ENCODE results near the gene LRRC37B.
"Not testable (repeated sequence)": the region's sequence is repeated elsewhere in the genome, so short reads cannot be mapped to it uniquely, and the experiment has no call there.

The LRRC37B gene

GRCh38 chr17:32086833-32087232 lies 79.7 kb downstream of the LRRC37B start:
- H3K9me3 ChIP-seq (ENCODE audit: control extremely low read depth in 1 of 5, control insufficient read depth in 4 of 5, insufficient read depth in 2 of 5, low read depth in 1 of 5, low read length in 4 of 5); H3K36me3 ChIP-seq (ENCODE audit: control insufficient read depth in 4 of 4, insufficient read depth in 4 of 4, low read length in 3 of 4); H3K27me3 ChIP-seq (replicated peaks in 2 of 5; ENCODE audit: control insufficient read depth in 4 of 5, insufficient read depth in 5 of 5, low read length in 4 of 5); H3K27ac ChIP-seq (ENCODE audit: insufficient read depth in 1 of 2, low read depth in 1 of 2, low read length in 2 of 2, poor library complexity in 1 of 2, severe bottlenecking in 2 of 2); H3K4me1 ChIP-seq (ENCODE audit: control extremely low read depth in 1 of 4, control insufficient read depth in 4 of 4, insufficient read depth in 4 of 4, low read length in 3 of 4); DNase-seq; POLR2A ChIA-PET; CTCF ChIA-PET; H3K4me3 ChIP-seq (ENCODE audit: control insufficient read depth in 1 of 7, extremely low read depth in 1 of 7, insufficient read depth in 4 of 7, low read depth in 2 of 7, low read length in 6 of 7): not testable (repeated sequence)
- WGBS (ENCODE audit: insufficient coverage), result no CpG with 5 or more reads among the region's 4 CpGs

GRCh38 chr17:32092062-32092461 lies 84.9 kb downstream of the LRRC37B start:
- CTCF ChIA-PET; H3K9me3 ChIP-seq (ENCODE audit: control extremely low read depth in 1 of 5, control insufficient read depth in 4 of 5, insufficient read depth in 2 of 5, low read depth in 1 of 5, low read length in 4 of 5); H3K4me1 ChIP-seq (ENCODE audit: control extremely low read depth in 1 of 4, control insufficient read depth in 4 of 4, insufficient read depth in 4 of 4, low read length in 3 of 4); DNase-seq; H3K4me3 ChIP-seq (ENCODE audit: control insufficient read depth in 1 of 7, extremely low read depth in 1 of 7, insufficient read depth in 4 of 7, low read depth in 2 of 7, low read length in 6 of 7); H3K36me3 ChIP-seq (ENCODE audit: control insufficient read depth in 4 of 4, insufficient read depth in 4 of 4, low read length in 3 of 4); H3K27ac ChIP-seq (ENCODE audit: insufficient read depth in 1 of 2, low read depth in 1 of 2, low read length in 2 of 2, poor library complexity in 1 of 2, severe bottlenecking in 2 of 2); H3K27me3 ChIP-seq (replicated peaks in 2 of 5; ENCODE audit: control insufficient read depth in 4 of 5, insufficient read depth in 5 of 5, low read length in 4 of 5); POLR2A ChIA-PET: not testable (repeated sequence)
- no CpG with 5 or more reads among the region's 1 CpG for WGBS (ENCODE audit: insufficient coverage)

GRCh38 chr17:32099686-32100085 lies 92.5 kb downstream of the LRRC37B start:
- peaks cover 3 to 10% (median 9%) of the 10 kb centered on the region in 4 experiments for H3K4me1 ChIP-seq (ENCODE audit: control extremely low read depth in 1 of 4, control insufficient read depth in 4 of 4, insufficient read depth in 4 of 4, low read length in 3 of 4)
- H3K27ac ChIP-seq (ENCODE audit: insufficient read depth in 1 of 2, low read depth in 1 of 2, low read length in 2 of 2, poor library complexity in 1 of 2, severe bottlenecking in 2 of 2), result no peak overlapping the region
- no peaks in the 10 kb centered on the region for H3K36me3 ChIP-seq (ENCODE audit: control insufficient read depth in 4 of 4, insufficient read depth in 4 of 4, low read length in 3 of 4)
- H3K4me3 ChIP-seq (ENCODE audit: control insufficient read depth in 1 of 7, extremely low read depth in 1 of 7, insufficient read depth in 4 of 7, low read depth in 2 of 7, low read length in 6 of 7), result no peak overlapping the region
- no peaks in the 10 kb centered on the region for H3K9me3 ChIP-seq (ENCODE audit: control extremely low read depth in 1 of 5, control insufficient read depth in 4 of 5, insufficient read depth in 2 of 5, low read depth in 1 of 5, low read length in 4 of 5)
- ChIA-PET POLR2A (no interaction called here), CTCF (interaction anchor here (1.1 kb wide), 1 partner anchor 9 kb away, joined by 3 read pairs; no protein-coding TSS in a partner anchor)
- WGBS (ENCODE audit: insufficient coverage), result no CpG with 5 or more reads among the region's 2 CpGs
- no peak for DNase-seq
- no peaks in the 10 kb centered on the region for H3K27me3 ChIP-seq (replicated peaks in 2 of 5; ENCODE audit: control insufficient read depth in 4 of 5, insufficient read depth in 5 of 5, low read length in 4 of 5)

- CTCF ChIA-PET, result not testable (repeated sequence)
Observed at GRCh38 chr17:32100323-32100722, 93.1 kb downstream of the LRRC37B start.

GRCh38 chr17:32100971-32101631 lies 93.9 kb downstream of the LRRC37B start:
- peaks cover 3 to 14% (median 9%) of the 10 kb centered on the region in 4 experiments for H3K4me1 ChIP-seq (ENCODE audit: control extremely low read depth in 1 of 4, control insufficient read depth in 4 of 4, insufficient read depth in 4 of 4, low read length in 3 of 4)
- ChIA-PET POLR2A (no interaction called here), CTCF (interaction anchor here (1.6 kb wide), 1 partner anchor 10 kb away, joined by 5 read pairs; no protein-coding TSS in a partner anchor)
- no peaks in the 10 kb centered on the region for H3K36me3 ChIP-seq (ENCODE audit: control insufficient read depth in 4 of 4, insufficient read depth in 4 of 4, low read length in 3 of 4)
- H3K4me3 ChIP-seq (ENCODE audit: control insufficient read depth in 1 of 7, extremely low read depth in 1 of 7, insufficient read depth in 4 of 7, low read depth in 2 of 7, low read length in 6 of 7), result no peak overlapping the region
- no peaks in the 10 kb centered on the region for H3K27me3 ChIP-seq (replicated peaks in 2 of 5; ENCODE audit: control insufficient read depth in 4 of 5, insufficient read depth in 5 of 5, low read length in 4 of 5)
- no peaks in the 10 kb centered on the region for H3K9me3 ChIP-seq (ENCODE audit: control extremely low read depth in 1 of 5, control insufficient read depth in 4 of 5, insufficient read depth in 2 of 5, low read depth in 1 of 5, low read length in 4 of 5)
- no peak overlapping the region for H3K27ac ChIP-seq (ENCODE audit: insufficient read depth in 1 of 2, low read depth in 1 of 2, low read length in 2 of 2, poor library complexity in 1 of 2, severe bottlenecking in 2 of 2)
- WGBS (ENCODE audit: insufficient coverage), result 94% methylated on average over 8 of the region's 8 CpGs
- DNase-seq, result no peak

More at GRCh38 chr17:32100323-32100722, 93.1 kb downstream of the LRRC37B start:
- H3K27ac ChIP-seq (ENCODE audit: insufficient read depth in 1 of 2, low read depth in 1 of 2, low read length in 2 of 2, poor library complexity in 1 of 2, severe bottlenecking in 2 of 2); H3K36me3 ChIP-seq (ENCODE audit: control insufficient read depth in 4 of 4, insufficient read depth in 4 of 4, low read length in 3 of 4); H3K4me3 ChIP-seq (ENCODE audit: control insufficient read depth in 1 of 7, extremely low read depth in 1 of 7, insufficient read depth in 4 of 7, low read depth in 2 of 7, low read length in 6 of 7); H3K27me3 ChIP-seq (replicated peaks in 2 of 5; ENCODE audit: control insufficient read depth in 4 of 5, insufficient read depth in 5 of 5, low read length in 4 of 5); DNase-seq; POLR2A ChIA-PET; H3K9me3 ChIP-seq (ENCODE audit: control extremely low read depth in 1 of 5, control insufficient read depth in 4 of 5, insufficient read depth in 2 of 5, low read depth in 1 of 5, low read length in 4 of 5): not testable (repeated sequence)
- H3K4me1 ChIP-seq (ENCODE audit: control extremely low read depth in 1 of 4, control insufficient read depth in 4 of 4, insufficient read depth in 4 of 4, low read length in 3 of 4), result peaks cover 3 to 10% (median 9%) of the 10 kb centered on the region in 4 experiments
- WGBS (ENCODE audit: insufficient coverage), result 97% methylated on average over 6 of the region's 8 CpGs

- Histone ChIP-seq H3K4me3 (ENCODE audit: control insufficient read depth in 1 of 7, extremely low read depth in 1 of 7, insufficient read depth in 4 of 7, low read depth in 2 of 7, low read length in 6 of 7) (no peak overlapping the region), H3K27me3 (replicated peaks in 2 of 5; ENCODE audit: control insufficient read depth in 4 of 5, insufficient read depth in 5 of 5, low read length in 4 of 5) (no peaks in the 10 kb centered on the region), H3K27ac (ENCODE audit: insufficient read depth in 1 of 2, low read depth in 1 of 2, low read length in 2 of 2, poor library complexity in 1 of 2, severe bottlenecking in 2 of 2) (no peak overlapping the region), H3K36me3 (ENCODE audit: control insufficient read depth in 4 of 4, insufficient read depth in 4 of 4, low read length in 3 of 4) (no peaks in the 10 kb centered on the region), H3K4me1 (ENCODE audit: control extremely low read depth in 1 of 4, control insufficient read depth in 4 of 4, insufficient read depth in 4 of 4, low read length in 3 of 4) (peaks cover 3 to 24% (median 18%) of the 10 kb centered on the region in 4 experiments), H3K9me3 (ENCODE audit: control extremely low read depth in 1 of 5, control insufficient read depth in 4 of 5, insufficient read depth in 2 of 5, low read depth in 1 of 5, low read length in 4 of 5) (no peaks in the 10 kb centered on the region)
- CTCF ChIA-PET, result interaction anchor here (1.6 kb wide), 1 partner anchor 9 kb away, joined by 5 read pairs; no protein-coding TSS in a partner anchor
- POLR2A ChIA-PET, result interaction anchor here (0.6 kb wide), 1 partner anchor 13 kb away, joined by 3 read pairs; no protein-coding TSS in a partner anchor
- 95% methylated on average over 5 of the region's 5 CpGs for WGBS (ENCODE audit: insufficient coverage)
- DNase-seq, result no peak
Observed at GRCh38 chr17:32102172-32102571, 95.0 kb downstream of the LRRC37B start.

- H3K4me3 ChIP-seq (ENCODE audit: control insufficient read depth in 1 of 7, extremely low read depth in 1 of 7, insufficient read depth in 4 of 7, low read depth in 2 of 7, low read length in 6 of 7), result no peak overlapping the region
- no peak for DNase-seq
- H3K9me3 ChIP-seq (ENCODE audit: control extremely low read depth in 1 of 5, control insufficient read depth in 4 of 5, insufficient read depth in 2 of 5, low read depth in 1 of 5, low read length in 4 of 5), result no peaks in the 10 kb centered on the region
- H3K4me1 ChIP-seq (ENCODE audit: control extremely low read depth in 1 of 4, control insufficient read depth in 4 of 4, insufficient read depth in 4 of 4, low read length in 3 of 4), result peaks cover 3 to 30% (median 20%) of the 10 kb centered on the region in 4 experiments
- no peaks in the 10 kb centered on the region for H3K27me3 ChIP-seq (replicated peaks in 2 of 5; ENCODE audit: control insufficient read depth in 4 of 5, insufficient read depth in 5 of 5, low read length in 4 of 5)
- ChIA-PET CTCF (interaction anchor here (1.6 kb wide), 1 partner anchor 9 kb away, joined by 5 read pairs; no protein-coding TSS in a partner anchor), POLR2A (interaction anchor here (0.6 to 0.7 kb wide), 2 partner anchors 12 to 187 kb away, joined by 3 read pairs; no protein-coding TSS in a partner anchor)
- no CpG with 5 or more reads among the region's 5 CpGs for WGBS (ENCODE audit: insufficient coverage)
- H3K27ac ChIP-seq (ENCODE audit: insufficient read depth in 1 of 2, low read depth in 1 of 2, low read length in 2 of 2, poor library complexity in 1 of 2, severe bottlenecking in 2 of 2), result no peak overlapping the region
- H3K36me3 ChIP-seq (ENCODE audit: control insufficient read depth in 4 of 4, insufficient read depth in 4 of 4, low read length in 3 of 4), result no peaks in the 10 kb centered on the region
Observed at GRCh38 chr17:32102646-32103186, 95.5 kb downstream of the LRRC37B start.

All from common myeloid progenitor, CD34-positive (primary cell).